Neural progenitor cell (in vitro differentiated cells): ENCODE data around the gene CCL21.

Source experiments
- EZH2 ChIP-seq: fragments of 200-600 bp; sonication (generic); IDR thresholded peaks from 2 replicates; pipeline ENCODE4 v1.6.1; 2017; ENCODE audit warnings: antibody characterized with exemption, mild to moderate bottlenecking, moderate library complexity
- EZH2phosphoT487 ChIP-seq: fragments of 200-600 bp; sonication (generic); IDR thresholded peaks from 2 replicates; pipeline ENCODE4 v1.6.1; 2017; ENCODE audit warnings: antibody characterized with exemption
- TF ChIP-seq, protein P1 (sequence below): fragments of 200-600 bp; sonication (generic); IDR thresholded peaks from 2 replicates; pipeline ENCODE4 v1.5.1; 2017; ENCODE audit warnings: antibody characterized with exemption, mild to moderate bottlenecking

DNA sequence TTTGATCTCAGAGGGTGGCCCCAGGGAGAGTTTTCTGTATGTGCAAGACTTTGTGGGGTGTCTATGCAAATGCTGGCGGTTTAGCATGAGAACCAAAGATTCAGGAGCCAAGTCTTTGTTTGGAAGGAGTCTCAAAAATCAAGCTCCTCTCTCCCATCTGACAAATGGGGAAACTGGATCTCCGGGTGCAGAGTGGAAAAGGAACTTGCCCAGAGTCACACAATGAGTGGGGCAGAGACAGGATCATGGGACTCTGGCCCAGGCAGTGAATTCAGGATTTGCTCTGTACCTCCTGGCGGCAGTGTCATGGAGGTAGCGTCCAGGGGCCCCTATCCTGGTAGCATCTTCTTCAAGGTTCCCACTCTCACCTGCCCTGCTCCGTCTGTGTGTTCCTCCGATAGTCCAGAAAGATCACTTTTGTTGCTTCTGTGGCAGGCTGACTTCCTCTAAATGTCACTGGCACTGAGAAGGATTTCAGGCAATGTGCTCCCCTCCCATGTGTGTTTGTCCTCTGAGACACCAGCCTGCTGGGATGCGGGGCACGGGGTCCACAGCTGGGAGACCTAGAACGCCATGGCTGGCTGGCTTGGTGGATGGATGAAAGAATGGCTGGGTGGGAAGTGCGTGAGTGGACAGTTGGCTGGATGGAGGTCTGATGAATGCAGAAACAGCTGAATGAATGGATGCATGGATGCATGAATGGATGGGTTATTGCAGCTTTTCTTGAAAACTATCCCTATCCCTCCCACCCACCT lies 22.5 kb downstream of the CCL21 start:
- TF ChIP-seq EZH2 (no peak), EZH2phosphoT487 (no peak)
- TF ChIP-seq, protein P1, sequence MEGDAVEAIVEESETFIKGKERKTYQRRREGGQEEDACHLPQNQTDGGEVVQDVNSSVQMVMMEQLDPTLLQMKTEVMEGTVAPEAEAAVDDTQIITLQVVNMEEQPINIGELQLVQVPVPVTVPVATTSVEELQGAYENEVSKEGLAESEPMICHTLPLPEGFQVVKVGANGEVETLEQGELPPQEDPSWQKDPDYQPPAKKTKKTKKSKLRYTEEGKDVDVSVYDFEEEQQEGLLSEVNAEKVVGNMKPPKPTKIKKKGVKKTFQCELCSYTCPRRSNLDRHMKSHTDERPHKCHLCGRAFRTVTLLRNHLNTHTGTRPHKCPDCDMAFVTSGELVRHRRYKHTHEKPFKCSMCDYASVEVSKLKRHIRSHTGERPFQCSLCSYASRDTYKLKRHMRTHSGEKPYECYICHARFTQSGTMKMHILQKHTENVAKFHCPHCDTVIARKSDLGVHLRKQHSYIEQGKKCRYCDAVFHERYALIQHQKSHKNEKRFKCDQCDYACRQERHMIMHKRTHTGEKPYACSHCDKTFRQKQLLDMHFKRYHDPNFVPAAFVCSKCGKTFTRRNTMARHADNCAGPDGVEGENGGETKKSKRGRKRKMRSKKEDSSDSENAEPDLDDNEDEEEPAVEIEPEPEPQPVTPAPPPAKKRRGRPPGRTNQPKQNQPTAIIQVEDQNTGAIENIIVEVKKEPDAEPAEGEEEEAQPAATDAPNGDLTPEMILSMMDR: no peak
